WERI-Rb-1 (cell line): ENCODE measurements around the gene EGF.

Experiments used
- DNase-seq: peaks from one replicate; pipeline ENCODE4 v3.0.0-alpha.2; 2020
- H3K27ac ChIP-seq: fragments of 250-450 bp; sonication (Bioruptor Pico); 2 replicates; pipeline ENCODE4 v1.5.1; 2020; ENCODE audit warnings: mild to moderate bottlenecking, moderate library complexity
- H3K27me3 ChIP-seq: fragments of 250-450 bp; sonication (Bioruptor Pico); 2 replicates; pipeline ENCODE4 v1.5.1; 2021; ENCODE audit warnings: mild to moderate bottlenecking, low read depth, moderate library complexity; ENCODE audit not compliant: insufficient read depth, severe bottlenecking
- H3K36me3 ChIP-seq: fragments of 250-450 bp; sonication (Bioruptor Pico); 2 replicates; pipeline ENCODE4 v1.5.1; 2020; ENCODE audit warnings: mild to moderate bottlenecking, moderate library complexity
- H3K4me3 ChIP-seq: 2 replicates; pipeline ENCODE4 v1.5.1; 2011; ENCODE audit warnings: low read depth, mild to moderate bottlenecking, control low read depth, low read length
- H3K9me3 ChIP-seq: fragments of 250-450 bp; sonication (Bioruptor Pico); 2 replicates; pipeline ENCODE4 v1.5.1; 2021; ENCODE audit warnings: mild to moderate bottlenecking, moderate library complexity; ENCODE audit not compliant: severe bottlenecking
- CTCF ChIP-seq: IDR thresholded peaks from 2 replicates; pipeline ENCODE4 v1.5.1; 2011; ENCODE audit warnings: low read depth, mild to moderate bottlenecking, control low read depth, inconsistent platforms, low read length

The EGF gene

GRCh38 chr4:109952612-109953011, 39.9 kb downstream of the EGF start:
- TF ChIP-seq CTCF = no peak
- DNase-seq = no peak

GRCh38 chr4:109953556-109953955, 40.9 kb downstream of the EGF start:
- Histone ChIP-seq H3K4me3 (no peak overlapping the region), H3K27ac (no peak overlapping the region), H3K36me3 (no peaks in the 10 kb centered on the region), H3K9me3 (no peaks in the 10 kb centered on the region), H3K27me3 (no peaks in the 10 kb centered on the region)
- no peak for TF ChIP-seq CTCF
- no peak for DNase-seq

More at GRCh38 chr4:109952612-109953011, 39.9 kb downstream of the EGF start:
- no peaks in the 10 kb centered on the region for H3K27me3 ChIP-seq
- H3K27ac ChIP-seq = no peak overlapping the region
- H3K9me3 ChIP-seq = no peaks in the 10 kb centered on the region
- H3K36me3 ChIP-seq = no peaks in the 10 kb centered on the region
- H3K4me3 ChIP-seq = no peak overlapping the region

- H3K36me3 ChIP-seq = no peaks in the 10 kb centered on the region
- H3K4me3 ChIP-seq = no peak overlapping the region
- H3K9me3 ChIP-seq = no peaks in the 10 kb centered on the region
- peak overlapping the region; percentile 57 for H3K27ac ChIP-seq
- TF ChIP-seq CTCF = no peak
- H3K27me3 ChIP-seq = no peaks in the 10 kb centered on the region
- DNase-seq = peak; percentile 88
Measured at GRCh38 chr4:109955146-109955545, 42.5 kb downstream of the EGF start.

- H3K4me3 ChIP-seq = no peak overlapping the region
- no peaks in the 10 kb centered on the region for H3K27me3 ChIP-seq
- no peak for DNase-seq
- TF ChIP-seq CTCF = no peak
- H3K27ac ChIP-seq = no peak overlapping the region
- no peaks in the 10 kb centered on the region for H3K36me3 ChIP-seq
- no peaks in the 10 kb centered on the region for H3K9me3 ChIP-seq
Measured at GRCh38 chr4:109957227-109957626, 44.5 kb downstream of the EGF start.

- TF ChIP-seq CTCF = no peak
- Histone ChIP-seq H3K36me3 (no peaks in the 10 kb centered on the region), H3K27me3 (no peaks in the 10 kb centered on the region), H3K27ac (no peak overlapping the region), H3K9me3 (no peaks in the 10 kb centered on the region), H3K4me3 (no peak overlapping the region)
- DNase-seq = no peak
Measured at GRCh38 chr4:109959195-109959594, 46.5 kb downstream of the EGF start.

- Histone ChIP-seq H3K9me3 (no peaks in the 10 kb centered on the region), H3K4me3 (no peak overlapping the region), H3K27ac (no peak overlapping the region), H3K27me3 (no peaks in the 10 kb centered on the region), H3K36me3 (no peaks in the 10 kb centered on the region)
- no peak for DNase-seq
- no peak for TF ChIP-seq CTCF
Measured at GRCh38 chr4:109962401-109962800, 49.7 kb downstream of the EGF start.
